Erythroblast (primary cell): Measurements from ENCODE around the gene INO80.

ENCODE experiments used
- GATA1 ChIP-seq: IDR thresholded peaks from 2 replicates; pipeline ENCODE4 v1.6.1; 2011; ENCODE audit warnings: low read depth, mild to moderate bottlenecking, control low read depth, low read length, moderate library complexity
- POLR2A ChIP-seq: IDR thresholded peaks from 2 replicates; pipeline ENCODE4 v1.6.1; 2011; ENCODE audit warnings: mild to moderate bottlenecking, low read length

DNA sequence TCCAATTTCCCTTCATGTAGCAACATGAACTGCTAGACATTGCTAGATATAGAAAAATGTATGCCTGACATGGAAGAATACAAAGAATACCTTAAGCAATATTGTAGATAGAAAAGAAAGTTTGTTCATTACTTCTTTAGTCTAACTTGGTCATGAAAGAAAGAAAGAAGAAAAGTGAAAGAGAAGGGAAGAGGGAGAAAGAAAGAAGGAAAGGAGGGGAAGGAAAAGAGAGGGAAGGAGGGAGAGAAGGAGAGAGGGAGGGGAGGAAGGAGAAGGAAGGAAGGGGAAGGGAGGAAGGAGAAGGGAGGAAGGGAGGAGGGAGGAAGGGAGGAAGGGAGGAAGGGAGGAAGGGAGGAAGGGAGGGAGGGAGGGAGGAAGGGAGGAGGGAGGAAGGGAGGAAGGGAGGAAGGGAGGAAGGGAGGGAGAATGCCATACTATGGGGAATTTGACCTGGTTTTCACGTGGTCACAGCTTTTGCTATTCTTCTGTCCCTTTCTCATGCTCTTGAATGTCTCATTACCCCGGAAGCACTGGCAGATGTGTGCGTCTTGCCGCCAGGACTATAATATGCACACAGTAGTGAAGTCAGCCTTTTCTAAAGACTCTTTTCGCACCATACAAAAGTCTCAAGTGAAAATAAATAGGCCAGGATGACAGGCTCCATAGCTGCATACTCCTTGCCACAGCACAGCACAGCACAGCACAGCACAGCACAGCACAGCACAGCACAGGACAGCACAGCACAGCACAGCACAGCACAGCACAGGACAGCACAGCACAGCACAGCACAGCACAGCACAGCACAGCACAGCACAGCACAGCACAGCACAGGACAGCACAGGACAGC is 84.6 kb downstream of the INO80 start:
- TF ChIP-seq POLR2A (no peak), GATA1 (no peak)
